ENCODE data around the gene NUP43.
"Not testable (repeated sequence)": the region's sequence is repeated elsewhere in the genome, so short reads cannot be mapped to it uniquely, and the experiment has no call there.

Gene NUP43

GRCh38 chr6:149711711-149712110, 34.6 kb downstream of the NUP43 start:
- no peaks in the 10 kb centered on the region for H3K9me3 Mint-ChIP-seq
- ATAC-seq (replicated peaks; ENCODE audit: extremely low read depth, poor library complexity, severe bottlenecking), result no peak
- no peak overlapping the region for H3K27ac Mint-ChIP-seq (ENCODE audit: low read depth)
- peaks cover 20% of the 10 kb centered on the region for H3K36me3 Mint-ChIP-seq (ENCODE audit: insufficient read depth)
- no peak for DNase-seq (ENCODE audit: low spot score in 2 of 2)
- no peaks in the 10 kb centered on the region for H3K27me3 Mint-ChIP-seq
- H3K4me1 Mint-ChIP-seq, result peaks cover 50% of the 10 kb centered on the region
- no peak overlapping the region for H3K4me3 Mint-ChIP-seq

GRCh38 chr6:149701714-149702113, 44.6 kb downstream of the NUP43 start:
- Mint-ChIP-seq H3K4me3 (no peak overlapping the region), H3K4me1 (peaks cover 35% of the 10 kb centered on the region), H3K27me3 (no peaks in the 10 kb centered on the region), H3K9me3 (no peaks in the 10 kb centered on the region), H3K36me3 (ENCODE audit: insufficient read depth) (peaks cover 17% of the 10 kb centered on the region), H3K27ac (ENCODE audit: low read depth) (peak overlapping the region; percentile 8)
- DNase-seq (ENCODE audit: low spot score in 2 of 2), result no peak
- no peak for ATAC-seq (replicated peaks; ENCODE audit: extremely low read depth, poor library complexity, severe bottlenecking)

GRCh38 chr6:149699150-149699549, 47.2 kb downstream of the NUP43 start:
- H3K27ac Mint-ChIP-seq (ENCODE audit: low read depth), result no peak overlapping the region
- H3K9me3 Mint-ChIP-seq, result no peaks in the 10 kb centered on the region
- peaks cover 17% of the 10 kb centered on the region for H3K4me1 Mint-ChIP-seq
- H3K36me3 Mint-ChIP-seq (ENCODE audit: insufficient read depth), result peaks cover 24% of the 10 kb centered on the region
- DNase-seq (ENCODE audit: low spot score in 2 of 2) (no peak), ATAC-seq (replicated peaks; ENCODE audit: extremely low read depth, poor library complexity, severe bottlenecking) (no peak)
- H3K4me3 Mint-ChIP-seq, result no peak overlapping the region
- H3K27me3 Mint-ChIP-seq, result no peaks in the 10 kb centered on the region

- no peak for ATAC-seq (replicated peaks; ENCODE audit: extremely low read depth, poor library complexity, severe bottlenecking)
- Mint-ChIP-seq H3K4me3 (no peak overlapping the region), H3K36me3 (ENCODE audit: insufficient read depth) (peaks cover 30% of the 10 kb centered on the region)
Measured at GRCh38 chr6:149698175-149698574, 48.2 kb downstream of the NUP43 start.

GRCh38 chr6:149696901-149697300, 49.4 kb downstream of the NUP43 start:
- Mint-ChIP-seq H3K4me1 (peaks cover 12% of the 10 kb centered on the region), H3K27ac (ENCODE audit: low read depth) (no peak overlapping the region), H3K36me3 (ENCODE audit: insufficient read depth) (peaks cover 36% of the 10 kb centered on the region), H3K27me3 (no peaks in the 10 kb centered on the region), H3K9me3 (no peaks in the 10 kb centered on the region), H3K4me3 (no peak overlapping the region)
- DNase-seq (ENCODE audit: low spot score in 2 of 2), result no peak
- ATAC-seq (replicated peaks; ENCODE audit: extremely low read depth, poor library complexity, severe bottlenecking), result no peak

More at GRCh38 chr6:149698175-149698574, 48.2 kb downstream of the NUP43 start:
- no peak overlapping the region for H3K27ac Mint-ChIP-seq (ENCODE audit: low read depth)
- no peak for DNase-seq (ENCODE audit: low spot score in 2 of 2)
- peaks cover 11% of the 10 kb centered on the region for H3K4me1 Mint-ChIP-seq
- no peaks in the 10 kb centered on the region for H3K9me3 Mint-ChIP-seq
- no peaks in the 10 kb centered on the region for H3K27me3 Mint-ChIP-seq

- ATAC-seq (replicated peaks; ENCODE audit: extremely low read depth, poor library complexity, severe bottlenecking), result no peak
- DNase-seq (ENCODE audit: low spot score in 2 of 2), result no peak
- H3K36me3 Mint-ChIP-seq (ENCODE audit: insufficient read depth), result peaks cover 40% of the 10 kb centered on the region
- H3K9me3 Mint-ChIP-seq, result no peaks in the 10 kb centered on the region
- H3K27ac Mint-ChIP-seq (ENCODE audit: low read depth), result no peak overlapping the region
- H3K27me3 Mint-ChIP-seq, result no peaks in the 10 kb centered on the region
- H3K4me1 Mint-ChIP-seq, result peaks cover 8% of the 10 kb centered on the region
- H3K4me3 Mint-ChIP-seq, result no peak overlapping the region
Measured at GRCh38 chr6:149694921-149695320, 51.4 kb downstream of the NUP43 start.

- no peaks in the 10 kb centered on the region for H3K9me3 Mint-ChIP-seq
- peaks cover 43% of the 10 kb centered on the region for H3K36me3 Mint-ChIP-seq (ENCODE audit: insufficient read depth)
- no peak overlapping the region for H3K27ac Mint-ChIP-seq (ENCODE audit: low read depth)
- H3K4me3 Mint-ChIP-seq, result no peak overlapping the region
- ATAC-seq (replicated peaks; ENCODE audit: extremely low read depth, poor library complexity, severe bottlenecking), result no peak
- peaks cover 21% of the 10 kb centered on the region for H3K4me1 Mint-ChIP-seq
- no peaks in the 10 kb centered on the region for H3K27me3 Mint-ChIP-seq
- DNase-seq (ENCODE audit: low spot score in 2 of 2), result no peak
Measured at GRCh38 chr6:149691201-149691600, 55.1 kb downstream of the NUP43 start.

- peak overlapping the region; percentile 45 for H3K27ac Mint-ChIP-seq (ENCODE audit: low read depth)
- peaks cover 44% of the 10 kb centered on the region for H3K36me3 Mint-ChIP-seq (ENCODE audit: insufficient read depth)
- ATAC-seq (replicated peaks; ENCODE audit: extremely low read depth, poor library complexity, severe bottlenecking) (no peak), DNase-seq (ENCODE audit: low spot score in 2 of 2) (no peak)
- no peaks in the 10 kb centered on the region for H3K27me3 Mint-ChIP-seq
- H3K4me1 Mint-ChIP-seq, result peaks cover 18% of the 10 kb centered on the region
- no peak overlapping the region for H3K4me3 Mint-ChIP-seq
- no peaks in the 10 kb centered on the region for H3K9me3 Mint-ChIP-seq
Measured at GRCh38 chr6:149686230-149686629, 60.1 kb downstream of the NUP43 start.

GRCh38 chr6:149683256-149683859, 63.0 kb downstream of the NUP43 start:
- Mint-ChIP-seq H3K36me3 (ENCODE audit: insufficient read depth) (peaks cover 38% of the 10 kb centered on the region), H3K4me3 (no peak overlapping the region), H3K27me3 (no peaks in the 10 kb centered on the region), H3K27ac (ENCODE audit: low read depth) (peak overlapping the region; percentile 43), H3K4me1 (peaks cover 25% of the 10 kb centered on the region), H3K9me3 (no peaks in the 10 kb centered on the region)
- DNase-seq (ENCODE audit: low spot score in 2 of 2), result no peak
- ATAC-seq (replicated peaks; ENCODE audit: extremely low read depth, poor library complexity, severe bottlenecking), result no peak

GRCh38 chr6:149681845-149682244, 64.5 kb downstream of the NUP43 start:
- Mint-ChIP-seq H3K36me3 (ENCODE audit: insufficient read depth) (peaks cover 45% of the 10 kb centered on the region), H3K4me1 (peaks cover 24% of the 10 kb centered on the region)
- H3K4me3 Mint-ChIP-seq; DNase-seq (ENCODE audit: low spot score in 2 of 2); H3K27me3 Mint-ChIP-seq; ATAC-seq (replicated peaks; ENCODE audit: extremely low read depth, poor library complexity, severe bottlenecking); H3K9me3 Mint-ChIP-seq; H3K27ac Mint-ChIP-seq (ENCODE audit: low read depth): not testable (repeated sequence)

GRCh38 chr6:149681209-149681608, 65.1 kb downstream of the NUP43 start:
- Mint-ChIP-seq H3K4me1 (peaks cover 18% of the 10 kb centered on the region), H3K36me3 (ENCODE audit: insufficient read depth) (peaks cover 49% of the 10 kb centered on the region), H3K9me3 (no peaks in the 10 kb centered on the region), H3K4me3 (no peak overlapping the region), H3K27me3 (no peaks in the 10 kb centered on the region), H3K27ac (ENCODE audit: low read depth) (no peak overlapping the region)
- ATAC-seq (replicated peaks; ENCODE audit: extremely low read depth, poor library complexity, severe bottlenecking) (no peak), DNase-seq (ENCODE audit: low spot score in 2 of 2) (no peak)

- ATAC-seq (replicated peaks; ENCODE audit: extremely low read depth, poor library complexity, severe bottlenecking) (no peak), DNase-seq (ENCODE audit: low spot score in 2 of 2) (no peak)
- H3K4me1 Mint-ChIP-seq, result peaks cover 17% of the 10 kb centered on the region
- H3K4me3 Mint-ChIP-seq, result no peak overlapping the region
- H3K36me3 Mint-ChIP-seq (ENCODE audit: insufficient read depth), result peaks cover 52% of the 10 kb centered on the region
- H3K27ac Mint-ChIP-seq (ENCODE audit: low read depth), result no peak overlapping the region
- no peaks in the 10 kb centered on the region for H3K9me3 Mint-ChIP-seq
- no peaks in the 10 kb centered on the region for H3K27me3 Mint-ChIP-seq
Measured at GRCh38 chr6:149680503-149680902, 65.8 kb downstream of the NUP43 start.

All from central memory CD8-positive, alpha-beta T cell (primary cell).